ENCODE measurements around the gene XPNPEP2. TPM values are rescaled to one million over a fixed set of nuclear protein-coding genes. Genes with fewer than 3 reads are reported as not detected.

XPNPEP2 gene, protein sequence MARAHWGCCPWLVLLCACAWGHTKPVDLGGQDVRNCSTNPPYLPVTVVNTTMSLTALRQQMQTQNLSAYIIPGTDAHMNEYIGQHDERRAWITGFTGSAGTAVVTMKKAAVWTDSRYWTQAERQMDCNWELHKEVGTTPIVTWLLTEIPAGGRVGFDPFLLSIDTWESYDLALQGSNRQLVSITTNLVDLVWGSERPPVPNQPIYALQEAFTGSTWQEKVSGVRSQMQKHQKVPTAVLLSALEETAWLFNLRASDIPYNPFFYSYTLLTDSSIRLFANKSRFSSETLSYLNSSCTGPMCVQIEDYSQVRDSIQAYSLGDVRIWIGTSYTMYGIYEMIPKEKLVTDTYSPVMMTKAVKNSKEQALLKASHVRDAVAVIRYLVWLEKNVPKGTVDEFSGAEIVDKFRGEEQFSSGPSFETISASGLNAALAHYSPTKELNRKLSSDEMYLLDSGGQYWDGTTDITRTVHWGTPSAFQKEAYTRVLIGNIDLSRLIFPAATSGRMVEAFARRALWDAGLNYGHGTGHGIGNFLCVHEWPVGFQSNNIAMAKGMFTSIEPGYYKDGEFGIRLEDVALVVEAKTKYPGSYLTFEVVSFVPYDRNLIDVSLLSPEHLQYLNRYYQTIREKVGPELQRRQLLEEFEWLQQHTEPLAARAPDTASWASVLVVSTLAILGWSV
- 1 to 10 TPM in 1 of 2 donors, under 1 TPM in 1; 0.52 to 5.6 TPM for total RNA-seq

DNA sequence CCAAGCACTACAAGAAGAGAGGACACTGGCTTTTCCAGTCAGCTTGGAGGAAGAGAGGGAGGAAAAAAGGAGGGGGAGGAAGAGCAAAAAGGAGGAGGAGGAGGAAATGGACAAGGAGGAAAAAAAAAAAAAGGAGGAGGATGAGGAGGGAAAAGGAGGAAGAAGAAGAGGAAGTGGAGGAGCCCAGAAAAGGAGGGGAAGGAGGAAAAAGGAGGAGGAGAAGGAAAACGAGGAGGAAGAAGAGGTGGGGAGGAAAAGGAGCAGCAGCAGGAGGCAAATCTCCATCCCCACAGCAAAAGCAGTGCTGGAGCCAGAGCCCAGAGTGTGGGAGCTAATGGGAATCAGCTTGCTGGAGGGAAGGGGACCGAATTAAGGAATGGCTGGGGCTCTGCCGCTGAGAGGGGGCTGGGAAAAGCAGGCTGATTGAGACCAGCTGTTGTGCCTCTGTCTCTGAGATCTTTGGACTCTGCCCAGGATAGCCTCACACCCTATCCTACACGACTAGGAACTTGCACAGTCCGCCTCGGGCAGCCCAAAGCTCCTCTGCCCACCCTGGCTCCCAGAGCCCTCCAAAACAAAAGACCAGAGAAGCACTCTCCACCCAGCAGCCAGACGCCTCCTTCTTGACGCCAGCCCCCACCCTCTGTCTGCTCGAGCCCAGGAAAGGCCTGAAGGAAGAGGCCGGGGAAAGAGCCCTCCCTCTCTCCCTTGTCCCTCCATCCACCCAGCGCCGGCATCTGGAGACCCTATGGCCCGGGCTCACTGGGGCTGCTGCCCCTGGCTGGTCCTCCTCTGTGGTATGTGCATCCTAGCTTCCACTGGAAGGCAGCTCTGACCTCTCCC, at the start of gene XPNPEP2:
Gene XPNPEP2, plus strand, starts transcription at position 514 of the 843 bp plus-strand sequence. Its CDS starts 235 bp downstream, at position 749.
- H3K27ac ChIP-seq: no peak within 1 kb of the TSS
- intact Hi-C loops (cut with DNase I): no loop called here
- H3K9me3 ChIP-seq: no peaks in the 10 kb centered on the region
- no peak within 1 kb of the TSS for H3K4me3 ChIP-seq
- H3K4me1 ChIP-seq: no peaks in the 10 kb centered on the region
- 11 to 46% methylated on average over 7 to 8 of the region's 13 CpGs for WGBS, 2 donors
- no peak for TF ChIP-seq POLR2A (IDR thresholded peaks at IDR 0.05)
- TF ChIP-seq, protein P1, sequence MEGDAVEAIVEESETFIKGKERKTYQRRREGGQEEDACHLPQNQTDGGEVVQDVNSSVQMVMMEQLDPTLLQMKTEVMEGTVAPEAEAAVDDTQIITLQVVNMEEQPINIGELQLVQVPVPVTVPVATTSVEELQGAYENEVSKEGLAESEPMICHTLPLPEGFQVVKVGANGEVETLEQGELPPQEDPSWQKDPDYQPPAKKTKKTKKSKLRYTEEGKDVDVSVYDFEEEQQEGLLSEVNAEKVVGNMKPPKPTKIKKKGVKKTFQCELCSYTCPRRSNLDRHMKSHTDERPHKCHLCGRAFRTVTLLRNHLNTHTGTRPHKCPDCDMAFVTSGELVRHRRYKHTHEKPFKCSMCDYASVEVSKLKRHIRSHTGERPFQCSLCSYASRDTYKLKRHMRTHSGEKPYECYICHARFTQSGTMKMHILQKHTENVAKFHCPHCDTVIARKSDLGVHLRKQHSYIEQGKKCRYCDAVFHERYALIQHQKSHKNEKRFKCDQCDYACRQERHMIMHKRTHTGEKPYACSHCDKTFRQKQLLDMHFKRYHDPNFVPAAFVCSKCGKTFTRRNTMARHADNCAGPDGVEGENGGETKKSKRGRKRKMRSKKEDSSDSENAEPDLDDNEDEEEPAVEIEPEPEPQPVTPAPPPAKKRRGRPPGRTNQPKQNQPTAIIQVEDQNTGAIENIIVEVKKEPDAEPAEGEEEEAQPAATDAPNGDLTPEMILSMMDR (IDR thresholded peaks at IDR 0.05): no peak
- no peaks in the 10 kb centered on the region for H3K27me3 ChIP-seq
- no peak for ATAC-seq
- H3K36me3 ChIP-seq (replicated peaks in 1 of 2; ENCODE audit: insufficient read depth in 1 of 2, low read depth in 2 of 2): no peaks in the 10 kb centered on the region
- DNase-seq: no peak

DNA sequence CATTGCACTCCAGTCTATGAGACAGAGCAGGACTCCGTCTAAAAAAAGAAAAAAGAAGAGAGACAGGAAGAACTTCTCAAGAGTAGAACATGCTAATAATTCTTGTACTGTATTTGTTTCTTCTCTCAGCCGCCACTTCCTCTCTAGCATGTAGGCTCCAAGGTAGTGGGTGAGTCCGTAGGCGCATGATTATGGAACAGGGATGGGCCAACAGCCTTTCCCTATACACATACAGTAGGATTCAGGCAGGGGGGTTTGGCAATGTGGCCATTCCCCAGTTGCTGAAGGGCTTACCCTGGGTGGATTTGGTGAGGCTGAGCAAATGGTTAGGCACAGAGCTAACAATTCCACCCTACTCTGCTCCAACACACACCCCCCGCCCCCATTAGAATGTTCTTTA, 49.0 kb upstream of the XPNPEP2 start:
- TF ChIP-seq POLR2A (IDR thresholded peaks at IDR 0.05): no peak
- TF ChIP-seq, protein P1 (IDR thresholded peaks at IDR 0.05): no peak
- H3K4me1 ChIP-seq: no peaks in the 10 kb centered on the region
- no peak overlapping the region for H3K4me3 ChIP-seq
- no peaks in the 10 kb centered on the region for H3K9me3 ChIP-seq
- no peak overlapping the region for H3K27ac ChIP-seq
- no peak for ATAC-seq
- no peaks in the 10 kb centered on the region for H3K27me3 ChIP-seq
- DNase-seq: no peak
- 80 to 92% methylated on average over 3 to 4 of the region's 5 CpGs for WGBS, 2 donors
- no peaks in the 10 kb centered on the region for H3K36me3 ChIP-seq (replicated peaks in 1 of 2; ENCODE audit: insufficient read depth in 1 of 2, low read depth in 2 of 2)
- intact Hi-C loops (cut with DNase I): no loop called here

DNA sequence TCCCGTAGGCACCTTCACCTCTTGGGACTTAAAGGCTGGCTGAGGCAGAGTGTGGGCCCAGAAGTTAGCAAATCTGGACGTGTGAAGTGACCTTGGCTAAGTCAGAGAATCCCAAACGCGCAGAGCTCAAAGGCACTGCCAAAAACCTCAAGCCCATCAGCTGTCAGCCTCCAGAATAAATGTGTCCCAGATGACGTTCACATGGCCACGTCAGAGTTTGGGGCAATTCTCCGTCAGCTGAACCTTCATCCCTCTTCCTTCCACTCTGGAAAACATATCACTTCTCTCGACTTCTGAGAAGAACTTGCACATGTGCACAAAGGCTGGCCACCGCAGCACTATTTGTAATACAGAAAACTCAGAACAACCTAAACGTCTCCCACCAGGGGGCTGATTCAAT, 48.3 kb upstream of the XPNPEP2 start:
- DNase-seq (no peak), ATAC-seq (no peak)
- Histone ChIP-seq H3K4me3 (no peak overlapping the region), H3K27ac (no peak overlapping the region), H3K4me1 (no peaks in the 10 kb centered on the region), H3K36me3 (replicated peaks in 1 of 2; ENCODE audit: insufficient read depth in 1 of 2, low read depth in 2 of 2) (no peaks in the 10 kb centered on the region), H3K27me3 (no peaks in the 10 kb centered on the region), H3K9me3 (no peaks in the 10 kb centered on the region)
- WGBS, 2 donors: 42 to 45% methylated on average over 6 to 10 of the region's 10 CpGs
- TF ChIP-seq POLR2A (IDR thresholded peaks at IDR 0.05): no peak
- TF ChIP-seq, protein P1 (IDR thresholded peaks at IDR 0.05): no peak
- intact Hi-C loops (cut with DNase I): no loop called here

DNA sequence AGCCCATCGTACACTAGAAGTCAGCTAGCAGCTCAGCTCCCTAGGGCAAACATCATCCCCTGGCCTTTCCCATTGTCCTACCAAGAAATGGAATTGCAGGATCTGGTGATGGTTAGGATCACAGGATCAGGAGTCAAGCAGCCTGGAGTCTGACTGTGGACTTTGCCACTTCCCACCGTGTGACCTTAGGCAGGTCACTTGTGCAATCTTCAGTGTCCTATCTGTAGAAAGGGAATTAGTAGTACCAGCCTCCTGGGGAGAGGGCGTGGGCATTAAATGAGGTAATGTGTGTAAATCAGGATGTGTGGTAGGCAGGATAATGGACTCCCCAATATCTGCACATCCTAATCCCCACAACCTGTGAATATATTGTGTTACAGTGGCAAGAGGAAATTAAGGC, 45.4 kb upstream of the XPNPEP2 start:
- no peaks in the 10 kb centered on the region for H3K36me3 ChIP-seq (replicated peaks in 1 of 2; ENCODE audit: insufficient read depth in 1 of 2, low read depth in 2 of 2)
- intact Hi-C loops (cut with DNase I): no loop called here
- H3K27ac ChIP-seq: no peak overlapping the region
- ATAC-seq: no peak
- no peaks in the 10 kb centered on the region for H3K27me3 ChIP-seq
- WGBS, 2 donors: 78 to 81% methylated on average over 3 of the region's 3 CpGs
- no peak for DNase-seq
- no peaks in the 10 kb centered on the region for H3K4me1 ChIP-seq
- no peak overlapping the region for H3K4me3 ChIP-seq
- H3K9me3 ChIP-seq: no peaks in the 10 kb centered on the region
- TF ChIP-seq, protein P1 (IDR thresholded peaks at IDR 0.05): no peak
- TF ChIP-seq POLR2A (IDR thresholded peaks at IDR 0.05): no peak
